HG03097 (cell line): ENCODE measurements around the gene SH2B3.
"Not testable (repeated sequence)": the region's sequence is repeated elsewhere in the genome, so short reads cannot be mapped to it uniquely, and the experiment has no call there.

Experiments used
- ATAC-seq: cut with Tn5 transposase; IDR thresholded peaks from one replicate; pipeline ENCODE4 v1.9.1; 2021; ENCODE audit not compliant: unreplicated experiment, low FRiP score

Gene SH2B3

GRCh38 chr12:111405859-111406473 is at the start of gene SH2B3:
TSS of gene SH2B3 (plus strand) at chr12:111405923. CDS start at chr12:111418146, 12,223 bp downstream.
- peak; percentile 8 for ATAC-seq

DNA sequence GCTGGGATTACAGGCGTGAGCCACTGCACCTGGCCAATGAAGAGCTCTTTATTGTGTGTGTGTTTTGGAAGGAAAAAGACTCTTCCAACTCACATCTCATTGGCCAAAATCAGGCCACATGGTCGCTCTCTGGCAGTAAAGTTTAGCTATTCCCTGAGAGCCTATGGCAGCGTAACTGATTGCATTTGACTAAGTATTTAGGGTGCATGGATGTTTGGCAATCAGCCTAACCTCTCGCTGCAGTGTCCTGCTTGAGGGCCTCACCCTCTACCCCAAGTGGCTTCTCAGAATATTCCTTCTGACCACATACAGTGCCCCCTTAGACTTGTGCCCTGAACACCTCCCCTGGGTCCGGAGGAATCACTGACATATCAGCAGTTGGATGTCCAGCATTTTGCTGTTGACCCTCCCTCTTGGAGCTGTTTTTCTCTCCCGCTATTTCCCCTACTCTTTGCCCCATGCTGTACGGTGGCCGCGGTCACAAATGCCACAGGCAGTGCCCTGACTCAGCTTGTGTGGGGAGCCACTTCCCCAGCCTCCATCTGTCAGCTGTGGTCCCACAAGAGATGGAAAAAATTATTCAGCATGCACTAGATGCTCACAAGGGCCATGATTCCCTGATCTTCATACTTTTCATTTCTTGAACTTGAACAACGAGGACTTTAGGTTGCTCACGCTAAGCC is 46.4 kb upstream of the SH2B3 start:
- no peak for ATAC-seq

DNA sequence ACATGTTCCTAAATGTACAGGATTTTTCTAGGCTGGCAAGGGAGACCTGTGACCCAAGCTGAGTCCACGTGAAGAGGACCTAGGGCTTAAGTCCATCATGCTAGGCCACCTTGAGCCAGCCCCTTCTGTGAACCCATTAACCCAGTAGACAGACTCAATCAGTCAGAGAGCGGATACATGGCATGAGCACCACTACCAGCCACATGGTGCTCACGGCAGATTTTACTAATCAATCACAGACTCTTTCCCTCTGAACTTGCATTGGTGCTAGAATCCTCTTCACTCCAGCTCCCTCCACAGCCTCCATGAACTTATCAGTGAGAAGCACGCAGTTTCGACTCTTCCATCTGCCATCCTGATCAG is 45.8 kb upstream of the SH2B3 start:
- ATAC-seq, result no peak

DNA sequence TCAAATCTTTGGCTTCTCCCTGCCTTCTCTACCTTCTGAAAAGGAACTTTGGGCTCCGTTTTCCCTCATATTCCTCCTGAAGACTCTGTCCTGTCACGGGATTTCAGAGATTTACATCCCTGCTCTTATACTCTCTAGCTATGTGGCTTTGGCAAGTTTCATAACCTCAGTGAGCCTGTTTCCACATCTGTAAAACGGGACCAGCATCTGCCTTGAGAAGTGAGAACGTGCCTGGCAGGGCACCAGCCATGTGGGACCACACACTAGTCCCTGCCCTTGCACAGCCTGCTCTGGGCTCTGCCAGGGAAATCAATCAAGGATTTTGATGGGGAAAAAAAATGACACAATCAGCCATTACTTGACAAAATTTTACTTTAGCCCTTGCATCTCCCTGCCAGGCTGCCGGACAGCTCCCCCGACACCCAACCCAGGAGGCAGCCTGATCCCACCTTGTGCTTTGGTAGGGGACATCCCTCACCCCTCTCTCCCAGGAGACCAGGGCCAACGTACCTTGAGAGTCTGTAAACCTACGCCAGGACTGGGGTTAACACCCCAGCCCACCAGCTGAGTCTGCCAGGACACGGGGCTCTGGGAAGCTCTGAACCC is 45.3 kb upstream of the SH2B3 start:
- no peak for ATAC-seq

DNA sequence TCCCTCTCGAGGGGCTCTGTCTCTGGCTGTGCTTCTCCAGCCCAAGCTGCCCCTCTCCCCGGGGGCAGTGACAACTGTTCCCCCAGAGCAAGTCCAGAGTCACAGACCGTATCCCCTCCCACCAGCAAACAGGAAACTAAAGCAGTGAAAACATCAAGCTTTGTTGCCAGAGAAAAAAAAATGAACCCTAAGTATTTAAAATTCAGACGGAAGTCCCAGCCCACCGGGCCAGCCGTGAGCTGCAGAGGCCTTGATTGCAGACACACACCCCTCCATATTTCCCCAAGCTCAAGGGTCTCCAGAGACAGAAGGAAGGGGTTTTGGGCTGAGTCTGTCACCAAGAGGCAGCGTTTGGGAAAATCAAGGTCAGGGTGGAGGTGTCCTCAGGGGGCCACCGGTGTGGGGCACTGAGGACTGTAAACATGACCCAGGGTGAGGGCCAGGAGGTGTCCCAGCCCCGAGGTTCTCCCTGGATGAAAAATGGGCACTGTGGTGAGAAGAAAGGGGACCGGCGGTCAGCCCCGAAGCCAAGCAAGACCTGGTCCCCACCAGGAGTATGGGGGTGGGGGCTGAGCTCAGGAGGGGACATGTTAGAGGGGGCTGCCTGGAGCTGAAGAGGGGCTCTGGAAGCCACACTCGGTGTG is 44.5 kb upstream of the SH2B3 start:
- ATAC-seq, result no peak

- no peak for ATAC-seq
Measured at GRCh38 chr12:111361717-111362576, 43.8 kb upstream of the SH2B3 start.

DNA sequence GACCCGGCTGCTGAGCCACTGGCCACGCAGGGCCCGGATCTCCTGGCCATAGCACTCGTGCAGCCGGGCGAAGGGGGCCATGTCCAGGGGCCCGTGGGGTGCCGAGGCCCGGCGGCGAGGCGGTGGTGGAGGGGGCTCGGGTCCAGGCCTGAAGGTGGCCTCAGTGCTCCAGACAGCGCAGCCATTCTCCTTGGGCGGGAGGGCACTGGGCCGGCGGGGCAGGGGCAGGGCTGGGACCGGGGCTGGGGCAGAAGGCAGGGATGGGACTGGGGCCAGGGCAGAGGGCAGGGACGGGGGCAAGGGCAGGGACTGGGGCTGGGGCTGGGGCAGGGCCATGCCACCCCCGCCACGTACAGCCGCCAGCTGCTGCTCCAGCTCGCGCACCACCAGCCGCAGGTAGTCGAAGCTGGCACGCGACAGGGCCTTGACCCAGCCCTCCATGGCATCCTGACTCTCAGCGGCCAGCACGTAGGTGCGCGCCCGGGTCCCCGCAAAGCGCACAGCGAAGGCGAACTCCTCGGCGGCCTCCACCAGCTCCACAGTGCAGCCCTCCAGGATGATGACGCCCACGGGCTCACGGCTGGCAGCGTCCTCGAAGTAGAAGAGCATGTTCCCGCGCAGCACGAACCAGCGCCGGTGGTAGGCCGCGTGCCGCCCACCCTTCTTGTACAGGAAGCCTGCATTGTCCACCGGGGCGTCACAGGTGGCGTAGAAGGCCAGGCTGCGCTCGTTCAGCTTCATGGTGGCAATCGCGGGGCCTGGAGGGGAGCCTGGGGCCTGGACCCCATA is 42.8 kb upstream of the SH2B3 start:
- no peak for ATAC-seq

DNA sequence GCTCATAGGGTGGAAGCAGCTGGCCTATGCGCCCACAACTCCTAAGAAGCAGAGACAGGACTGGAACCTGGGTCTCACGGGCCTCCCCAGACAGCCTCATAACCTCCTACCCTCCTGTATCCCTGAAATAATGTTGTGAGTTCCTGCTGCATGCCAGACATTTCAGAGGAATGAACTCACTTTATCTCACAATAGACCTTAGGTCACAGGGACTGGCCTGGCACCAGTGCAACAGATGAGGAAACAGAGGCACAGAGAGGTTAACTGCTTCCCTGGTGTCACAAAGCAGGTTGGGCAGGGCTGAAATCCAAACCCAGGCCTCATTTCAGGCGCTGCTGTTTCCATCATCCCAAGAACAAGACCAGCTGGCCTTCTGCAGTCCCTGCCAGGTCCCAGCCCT is 42.1 kb upstream of the SH2B3 start:
- ATAC-seq, result no peak

DNA sequence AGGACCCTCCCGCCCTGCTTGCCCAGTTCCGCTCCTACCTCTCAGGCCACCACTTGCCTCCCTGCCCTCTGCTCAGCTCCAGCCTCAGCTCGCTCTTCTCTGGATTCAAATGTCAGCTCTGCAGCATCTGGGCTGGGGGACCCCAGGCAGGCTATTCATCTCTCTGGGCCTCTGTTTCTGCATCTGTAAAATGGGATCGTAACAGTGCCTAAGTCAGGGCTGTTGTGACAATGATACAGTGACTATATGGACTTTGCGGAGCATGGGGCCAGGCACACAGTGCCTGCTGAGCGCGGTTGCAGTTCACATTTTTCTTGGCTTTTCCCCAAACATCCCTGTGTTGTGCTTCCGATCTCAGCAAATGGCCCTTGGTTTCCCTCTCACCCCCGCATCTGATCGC is 39.6 kb upstream of the SH2B3 start:
- ATAC-seq, result no peak

GRCh38 chr12:111366583-111366982 is 39.1 kb upstream of the SH2B3 start:
- ATAC-seq, result no peak

DNA sequence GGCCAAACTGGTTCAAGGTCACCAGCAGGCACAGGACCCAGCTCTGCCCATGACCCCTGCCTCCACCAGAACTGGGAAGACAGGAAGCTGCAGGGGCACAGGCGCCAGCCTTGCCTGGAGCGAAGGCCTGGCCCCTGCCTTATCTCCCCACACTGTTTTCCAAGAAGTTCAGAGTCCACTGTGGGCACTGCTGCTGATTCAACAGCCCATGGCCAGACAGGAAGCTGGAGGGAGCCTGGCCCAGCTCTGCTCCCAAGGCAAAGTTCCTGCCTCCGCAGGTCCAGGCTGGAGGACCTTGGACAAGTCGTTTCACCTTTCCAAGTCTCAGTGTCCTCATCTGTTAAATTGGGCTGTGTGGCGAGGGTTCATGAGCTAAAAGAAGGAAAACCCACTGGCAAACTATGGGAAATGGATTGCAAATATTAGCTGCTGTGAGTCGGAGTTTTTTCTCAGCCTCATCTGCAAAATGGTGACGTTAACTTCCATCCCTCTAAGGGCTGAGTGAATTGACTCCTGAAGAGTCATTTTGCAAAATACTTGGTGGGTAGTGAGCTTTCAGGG is 38.0 kb upstream of the SH2B3 start:
- ATAC-seq, result no peak

DNA sequence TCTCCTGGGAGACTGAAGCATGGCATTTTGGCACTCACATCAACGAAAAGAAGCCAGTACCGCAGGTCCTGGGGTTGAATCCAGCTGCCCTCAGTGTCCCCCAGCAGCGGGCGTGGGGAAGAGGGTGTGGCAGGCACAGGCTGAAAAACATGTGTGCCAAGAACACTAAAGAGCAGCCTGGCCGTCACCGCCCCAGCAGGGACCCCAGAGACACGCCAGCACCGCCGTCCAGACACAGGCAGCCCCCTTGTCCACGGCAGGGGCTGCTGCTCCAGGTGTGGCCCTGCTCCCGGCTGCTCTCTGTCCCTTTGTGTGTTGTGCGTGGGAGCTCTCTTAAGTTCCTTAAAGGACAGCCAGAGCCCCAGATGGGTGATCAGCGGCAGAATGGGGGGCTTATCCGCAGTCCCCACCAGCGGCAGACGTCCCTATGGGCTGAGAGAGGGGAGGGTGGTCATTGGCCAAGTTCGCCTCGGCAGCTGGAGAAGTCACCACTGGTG is 37.4 kb upstream of the SH2B3 start:
- no peak for ATAC-seq

DNA sequence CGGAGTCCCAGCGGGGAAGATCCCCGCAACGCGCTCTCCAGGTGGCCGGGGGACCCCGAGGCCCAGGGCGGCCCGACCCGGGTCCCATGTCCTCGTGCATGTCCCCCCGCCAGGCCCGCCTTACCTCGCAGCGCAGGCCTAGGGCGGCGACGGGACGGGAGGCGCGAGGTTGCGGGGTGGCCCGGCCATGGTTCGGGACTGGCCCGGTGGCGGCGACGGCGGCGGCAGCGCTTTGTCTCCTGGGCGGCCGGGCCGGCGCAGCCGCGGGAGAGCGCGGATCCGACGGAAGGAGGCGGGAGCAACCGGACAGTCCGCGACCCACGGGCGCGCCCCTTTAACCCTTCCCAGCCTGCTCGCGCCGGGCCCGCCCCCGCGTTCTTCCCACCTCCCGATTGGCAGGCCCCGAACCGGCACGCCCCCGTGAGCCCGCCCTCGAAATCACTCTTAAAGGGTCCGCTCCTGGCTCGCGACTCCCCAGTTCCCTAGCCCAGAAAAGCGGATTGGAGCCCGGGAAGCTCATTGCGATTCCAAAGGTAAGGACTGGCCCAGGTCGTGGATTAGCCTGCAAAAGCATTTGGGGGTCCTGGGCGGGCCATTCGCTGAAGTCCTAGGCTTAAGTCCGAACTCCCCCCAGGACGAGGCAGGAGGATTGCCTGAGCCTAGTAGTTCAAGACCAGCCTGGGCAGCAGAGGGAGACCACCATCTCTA is 36.8 kb upstream of the SH2B3 start, which contains the start of gene PHETA1:
Gene PHETA1, minus strand, starts transcription at position 308 of the 708 bp plus-strand sequence. CDS start 5,668 bp downstream, outside the sequence.
- peak; percentile 90 for ATAC-seq

GRCh38 chr12:111369496-111370220 is 36.1 kb upstream of the SH2B3 start:
- ATAC-seq, result no peak

DNA sequence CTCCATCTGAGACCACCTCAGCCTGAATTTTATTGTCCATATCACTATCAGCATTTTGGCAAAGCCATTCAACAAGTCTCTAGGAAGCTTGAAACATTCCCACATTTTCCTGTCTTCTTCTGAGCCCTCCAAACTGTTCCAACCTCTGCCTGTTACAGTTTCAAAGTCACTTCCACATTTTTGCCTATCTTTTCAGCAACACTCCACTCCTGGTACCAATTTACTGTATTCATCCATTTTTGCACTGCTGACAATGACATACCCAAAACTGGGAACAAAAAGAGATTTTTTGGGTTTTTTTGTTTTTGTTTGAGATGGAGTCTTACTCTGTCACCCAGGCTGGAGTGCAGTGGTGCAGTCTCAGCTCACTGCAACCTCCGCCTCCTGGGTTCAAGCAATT is 32.5 kb upstream of the SH2B3 start:
- not testable (repeated sequence) for ATAC-seq

- no peak for ATAC-seq
Measured at GRCh38 chr12:111377440-111377839, 28.3 kb upstream of the SH2B3 start.

GRCh38 chr12:111379942-111380554 is 25.7 kb upstream of the SH2B3 start:
- ATAC-seq, result no peak

DNA sequence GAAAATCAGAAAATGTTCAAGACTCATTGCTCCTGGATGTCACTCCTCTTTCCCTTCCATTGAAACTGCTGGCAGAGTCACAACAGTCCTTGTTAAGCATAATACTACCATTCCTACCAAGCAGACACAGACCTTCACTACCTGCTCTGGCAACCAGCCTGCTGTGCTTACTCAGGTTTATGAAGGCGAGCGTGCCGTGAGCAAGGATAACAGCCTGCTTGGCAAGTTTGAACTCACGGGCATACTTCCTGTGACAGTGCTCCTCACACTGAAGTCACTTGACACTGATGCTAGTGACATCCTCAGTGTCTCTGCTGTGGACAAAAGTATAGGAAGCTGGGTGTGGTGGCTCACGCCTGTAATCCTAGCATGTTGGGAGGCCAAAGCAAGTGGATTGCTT is 21.1 kb upstream of the SH2B3 start:
- ATAC-seq, result no peak
